Tibial artery (tissue), 4 donors: ENCODE data around the gene SHCBP1.
"Not testable (repeated sequence)": the region's sequence is repeated elsewhere in the genome, so short reads cannot be mapped to it uniquely, and the experiment has no call there.

Experiments
- DNase-seq, 2 donors: peaks; one replicate each; pipeline ENCODE4 v3.0.0-alpha.2; 2019
- H3K27ac ChIP-seq, 2 donors: fragments of 200-600 bp; sonication (generic) in 1 of 2; 1 replicate in 1 of 2; 2 replicates in 1 of 2; pipeline ENCODE4 v1.5.1; 2018 to 2019; ENCODE audit warnings: mild to moderate bottlenecking in 1 of 2
- H3K27me3 ChIP-seq, 2 donors: fragments of 200-600 bp; sonication (generic) in 1 of 2; one replicate each; pipeline versions ENCODE4 v1.5.1 to v1.6.0; 2016 to 2019
- H3K36me3 ChIP-seq, 3 donors: fragments of 200-600 bp; sonication (generic) in 2 of 3; one replicate each; pipeline ENCODE4 v1.5.1; 2016 to 2019; ENCODE audit warnings: mild to moderate bottlenecking in 2 of 3
- H3K4me1 ChIP-seq, 4 donors: fragments of 200-600 bp; sonication (generic) in 2 of 4; 1 replicate in 3 of 4; 2 replicates in 1 of 4; pipeline ENCODE4 v1.5.1; 2016 to 2019
- H3K4me3 ChIP-seq, 2 donors: fragments of 200-600 bp; sonication (generic) in 1 of 2; 1 replicate in 1 of 2; 2 replicates in 1 of 2; pipeline ENCODE4 v1.5.1; 2018 to 2019; ENCODE audit warnings: mild to moderate bottlenecking in 2 of 2
- H3K9me3 ChIP-seq, 3 donors: fragments of 200-600 bp; sonication (generic) in 1 of 3; one replicate each; pipeline ENCODE4 v1.5.1; 2016 to 2019
- CTCF ChIP-seq, 2 experiments: fragments of 200-600 bp in 1 of 2; fragments of 450-650 bp in 1 of 2; IDR thresholded peaks; one replicate each; pipeline ENCODE4 v1.5.1; 2017 to 2019; ENCODE audit warnings: antibody characterized with exemption in 2 of 2, mild to moderate bottlenecking in 1 of 2, moderate library complexity in 1 of 2
- intact Hi-C: fragments of 100-400 bp; cut with DNase I; formaldehyde crosslinking; loops from one replicate; pipeline ENCODE4 v1.15.0; 2023; ENCODE audit warnings: low total_unique reads

SHCBP1 gene

DNA sequence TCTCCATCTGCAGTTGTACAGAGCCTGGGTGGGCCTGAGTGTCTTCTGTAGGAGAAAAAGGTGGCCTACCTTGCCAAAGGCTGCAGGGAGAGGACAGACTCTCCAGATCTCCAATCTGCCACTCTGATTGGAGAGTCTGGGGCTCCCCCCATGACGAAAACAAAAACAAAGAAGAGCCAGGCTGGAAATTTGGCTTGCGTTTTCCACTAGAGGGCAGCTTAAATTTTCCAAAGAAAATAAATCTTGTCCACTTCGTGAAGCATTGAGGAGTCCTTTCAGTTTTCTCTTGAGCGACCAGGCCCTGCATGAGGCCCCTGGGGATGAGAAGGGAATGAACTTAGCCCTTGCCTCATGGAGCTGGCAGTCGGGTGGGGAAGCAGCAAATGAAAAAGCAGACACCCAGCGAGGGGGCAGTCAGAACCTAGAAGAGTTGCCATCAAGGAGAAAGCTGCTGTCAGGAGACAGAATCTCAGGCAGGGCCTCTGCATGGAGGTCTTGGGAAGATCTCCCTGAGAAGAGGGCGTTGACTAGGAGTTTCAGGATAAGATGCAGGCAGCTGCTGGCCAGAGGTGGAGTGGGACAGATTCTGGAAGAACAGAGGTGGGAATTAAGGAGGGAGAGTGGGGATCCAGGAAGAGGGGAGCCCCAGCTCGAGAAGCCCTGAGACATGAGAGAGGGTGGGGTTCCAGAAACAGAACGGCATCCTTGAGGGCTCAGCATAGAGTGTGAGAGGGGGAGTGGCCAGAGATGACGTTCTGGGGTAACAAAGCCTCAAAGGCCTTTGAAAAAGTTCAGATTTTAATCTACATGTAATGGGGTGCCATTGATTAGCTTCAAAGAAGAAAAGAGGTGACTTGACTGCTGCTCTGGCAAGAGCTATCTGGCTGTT is 8.4 kb upstream of the SHCBP1 start:
- H3K27me3 ChIP-seq = no peaks in the 10 kb centered on the region
- H3K9me3 ChIP-seq = no peaks in the 10 kb centered on the region
- H3K36me3 ChIP-seq = no peaks in the 10 kb centered on the region
- H3K4me1 ChIP-seq = no peaks in the 10 kb centered on the region
- no peak overlapping the region for H3K4me3 ChIP-seq
- no peak overlapping the region for H3K27ac ChIP-seq
- no peak for TF ChIP-seq CTCF (IDR thresholded peaks at IDR 0.05)
- DNase-seq = no peak
- intact Hi-C loops = no loop called here

GRCh38 chr16:46627746-46628145 is 6.6 kb upstream of the SHCBP1 start:
- Histone ChIP-seq H3K27me3 (no peaks in the 10 kb centered on the region), H3K27ac (no peak overlapping the region), H3K36me3 (no peaks in the 10 kb centered on the region), H3K4me3 (no peak overlapping the region), H3K9me3 (no peaks in the 10 kb centered on the region), H3K4me1 (no peaks in the 10 kb centered on the region)
- intact Hi-C loops = no loop called here
- DNase-seq = no peak
- TF ChIP-seq CTCF (IDR thresholded peaks at IDR 0.05) = no peak

- H3K36me3 ChIP-seq, intact Hi-C loops, H3K27me3 ChIP-seq, H3K9me3 ChIP-seq, H3K4me3 ChIP-seq, H3K27ac ChIP-seq, H3K4me1 ChIP-seq, DNase-seq: not testable (repeated sequence)
Observed at GRCh38 chr16:46626681-46627080, 5.5 kb upstream of the SHCBP1 start.

DNA sequence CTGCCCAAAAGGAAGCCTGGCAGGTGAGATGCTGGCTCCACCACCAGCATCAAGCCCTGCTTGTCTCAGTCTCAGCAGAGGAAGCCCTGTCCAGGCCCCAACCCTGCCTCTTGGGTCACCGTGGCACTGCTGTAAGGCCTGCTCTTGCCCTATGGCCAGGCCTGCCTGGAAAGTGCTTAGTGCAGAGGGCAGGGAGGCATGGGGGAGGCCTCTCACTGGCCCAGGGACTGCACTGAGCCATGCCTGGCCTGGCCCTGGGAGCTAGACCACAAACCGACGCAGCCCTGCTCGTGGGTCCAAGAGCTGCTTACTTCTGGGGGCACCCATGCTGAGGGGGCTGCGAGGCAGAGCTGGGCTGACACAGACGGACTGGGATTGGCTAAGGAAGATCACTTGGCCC is 3.7 kb upstream of the SHCBP1 start:
- H3K9me3 ChIP-seq, intact Hi-C loops, H3K4me3 ChIP-seq, H3K27ac ChIP-seq, DNase-seq, H3K27me3 ChIP-seq, H3K36me3 ChIP-seq: not testable (repeated sequence)
- peaks cover 0 to 16% (median 11%) of the 10 kb centered on the region in 4 donors for H3K4me1 ChIP-seq

- intact Hi-C loops, DNase-seq: not testable (repeated sequence)
Observed at GRCh38 chr16:46623707-46624106, 2.5 kb upstream of the SHCBP1 start.

GRCh38 chr16:46623246-46623645 is 2.1 kb upstream of the SHCBP1 start:
- H3K4me3 ChIP-seq, H3K9me3 ChIP-seq, intact Hi-C loops, H3K36me3 ChIP-seq, H3K27me3 ChIP-seq, H3K27ac ChIP-seq, DNase-seq: not testable (repeated sequence)
- H3K4me1 ChIP-seq = peaks cover 0 to 16% (median 11%) of the 10 kb centered on the region in 4 donors

More at GRCh38 chr16:46623707-46624106, 2.5 kb upstream of the SHCBP1 start:
- H3K9me3 ChIP-seq, H3K27ac ChIP-seq, H3K36me3 ChIP-seq, H3K4me3 ChIP-seq, H3K27me3 ChIP-seq: not testable (repeated sequence)
- H3K4me1 ChIP-seq = peaks cover 0 to 16% (median 11%) of the 10 kb centered on the region in 4 donors

DNA sequence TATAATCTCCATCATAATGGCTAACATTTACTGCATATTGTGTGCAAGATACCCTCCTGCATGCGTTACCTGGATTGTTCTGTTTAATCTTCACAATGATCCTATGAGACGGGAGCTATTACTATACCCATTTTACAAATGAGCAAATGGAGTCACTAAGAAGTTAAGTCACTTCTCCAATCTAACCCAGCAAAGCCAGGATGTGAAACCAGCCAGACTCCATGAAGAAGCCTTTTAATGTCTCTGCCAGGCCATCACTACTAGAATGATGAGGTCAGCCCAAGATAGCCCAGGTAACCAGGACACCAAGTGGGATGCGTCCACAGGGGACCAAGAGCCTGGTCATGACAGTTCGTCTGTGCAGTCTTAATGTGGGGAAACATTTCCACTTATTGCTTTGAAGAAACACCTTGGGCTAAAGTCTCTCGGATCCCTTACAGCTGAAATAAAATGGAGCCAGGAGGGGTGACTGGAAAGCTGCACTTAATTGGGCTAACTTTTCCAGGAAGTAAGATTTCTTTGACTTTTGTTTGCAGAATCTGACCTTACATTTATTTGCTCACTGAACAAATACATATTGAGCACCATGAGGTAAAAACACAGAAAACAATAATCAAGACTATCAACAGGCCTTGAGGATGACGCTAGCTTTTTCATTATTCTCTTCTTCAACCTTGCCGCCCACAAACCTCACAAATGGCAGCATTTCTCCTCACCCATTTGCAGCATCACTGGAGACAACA is 926 bp upstream of the SHCBP1 start:
- no peak overlapping the region for H3K4me3 ChIP-seq

More for the DNA sequence above, 926 bp upstream of the SHCBP1 start:
- TF ChIP-seq CTCF (IDR thresholded peaks at IDR 0.05) = no peak
- Histone ChIP-seq H3K36me3 (no peaks in the 10 kb centered on the region), H3K4me1 (peaks cover 0 to 16% (median 11%) of the 10 kb centered on the region in 4 donors), H3K27ac (no peak overlapping the region), H3K9me3 (no peaks in the 10 kb centered on the region), H3K27me3 (no peaks in the 10 kb centered on the region)
- intact Hi-C loops = no loop called here
- no peak for DNase-seq
